Kidney (tissue), 14 donors: ENCODE data around the gene MYO9A. TPM values are rescaled to one million over a fixed set of nuclear protein-coding genes. Genes with fewer than 3 reads are reported as not detected.

ENCODE experiments used
- DNase-seq, 5 donors: peaks; one replicate each; pipeline ENCODE4 v3.0.0-alpha.2; 2013 to 2020
- FAIRE-seq: peaks from 2 replicates; lab custom pipeline; 2012; peaks lifted over from hg19 to GRCh38; lab: Jason Lieb, UNC
- H3K27ac ChIP-seq, 2 donors: one replicate each; pipeline ENCODE4 v1.7.0; 2013; ENCODE audit warnings: low read depth in 2 of 2, low read length in 2 of 2, inconsistent platforms in 1 of 2
- H3K27me3 ChIP-seq: one replicate; pipeline ENCODE4 v1.7.1; 2013; ENCODE audit warnings: low read length, inconsistent platforms; ENCODE audit not compliant: control insufficient read depth, insufficient read depth
- H3K36me3 ChIP-seq, 3 donors: one replicate each; pipeline versions ENCODE4 v1.7.0 to v1.7.1; 2013; ENCODE audit warnings: low read length in 3 of 3, control low read depth in 1 of 3, inconsistent platforms in 1 of 3; ENCODE audit not compliant: insufficient read depth in 3 of 3, control insufficient read depth in 2 of 3
- H3K4me1 ChIP-seq, 3 donors: one replicate each; pipeline versions ENCODE4 v1.7.0 to v1.7.1; 2013; ENCODE audit warnings: low read length in 3 of 3, inconsistent platforms in 1 of 3, low read depth in 1 of 3; ENCODE audit not compliant: control insufficient read depth in 2 of 3, insufficient read depth in 2 of 3
- H3K4me3 ChIP-seq, 3 donors: one replicate each; pipeline versions ENCODE4 v1.7.0 to v1.8.1; 2013; ENCODE audit warnings: low read length in 3 of 3, control low read depth in 1 of 3, inconsistent platforms in 1 of 3
- H3K9ac ChIP-seq, 3 donors: one replicate each; pipeline versions ENCODE4 v1.7.0 to v1.7.1; 2013; ENCODE audit warnings: low read length in 3 of 3, control low read depth in 1 of 3, inconsistent platforms in 1 of 3
- H3K9me3 ChIP-seq, 3 donors: one replicate each; pipeline versions ENCODE4 v1.7.0 to v1.7.1; 2013; ENCODE audit warnings: low read length in 3 of 3, control low read depth in 1 of 3, inconsistent platforms in 1 of 3; ENCODE audit not compliant: control insufficient read depth in 2 of 3, insufficient read depth in 1 of 3
- CTCF ChIP-seq: IDR thresholded peaks from 3 replicates; pipeline ENCODE4 v1.5.1; 2012; ENCODE audit warnings: mild to moderate bottlenecking, moderate library complexity, borderline replicate concordance; ENCODE audit not compliant: insufficient read depth; ENCODE audit errors: extremely low read depth
- intact Hi-C: fragments of 100-400 bp; cut with DNase I; formaldehyde crosslinking; loops from one replicate; pipeline ENCODE4 v1.11.1; 2022
- polyA plus RNA-seq: library from polyadenylated mRNA; stranded (reverse); fragments of 350-450 nt; fragmentation: Illumina TruSeq; extraction: RNeasy Lipid Tissue Mini Kit (QIAGEN cat#74804); gene quantifications from one replicate; pipeline ENCODE4 v1.2.3, GENCODE V29; 2014; ENCODE audit warnings: low read depth, low replicate concordance; ENCODE audit not compliant: insufficient read depth
- total RNA-seq: library from RNA; stranded (reverse); fragmentation: NEBNext Ultra II Directional; extraction: Animal tissue kit (Norgen Biotek cat#: 25700); gene quantifications from one replicate; pipeline ENCODE4 v1.2.1, GENCODE V29; 2021
- donor health status: control.
- donor health status: control.
- donor health status: control.
- donor health status: control.
- donor health status: control.
- donor health status: DM: yes; HTN: yes; CAD: no.
- donor health status: Normal renal cell carcinoma (clear cell type).

The MYO9A gene
- total and polyA plus RNA-seq, 2 donors from 2014 or later = 5.5 to 132 TPM

DNA sequence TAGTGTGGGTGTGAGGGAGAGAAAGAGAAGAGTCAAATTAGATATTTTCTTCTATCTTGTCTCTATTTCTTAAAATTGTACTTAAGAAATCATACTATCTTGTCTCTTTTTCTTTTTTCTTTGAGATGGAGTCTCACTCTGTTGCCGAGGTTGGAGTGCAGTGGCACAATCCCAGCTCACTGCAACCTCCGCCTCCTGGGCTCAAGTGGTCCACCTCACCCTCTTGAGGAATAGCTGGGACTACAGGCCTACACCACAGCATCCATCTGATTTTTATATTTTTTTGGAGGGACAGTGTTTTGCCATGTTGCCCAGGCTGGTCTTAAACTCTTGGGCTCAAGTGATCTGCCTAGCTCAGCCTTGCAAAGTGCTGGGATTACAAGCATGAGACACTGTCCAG, 104.2 kb downstream of the MYO9A start:
- intact Hi-C loops = no loop called here
- DNase-seq (no peak), FAIRE-seq (no peak)
- no peaks in the 10 kb centered on the region for H3K9me3 ChIP-seq
- TF ChIP-seq CTCF = no peak
- no peaks in the 10 kb centered on the region for H3K27me3 ChIP-seq
- H3K36me3 ChIP-seq = peaks cover 0 to 2% (median under 1%) of the 10 kb centered on the region in 3 donors
- no peak overlapping the region for H3K27ac ChIP-seq
- peaks cover 0 to under 1% (median 0%) of the 10 kb centered on the region in 3 donors for H3K4me1 ChIP-seq
- no peak overlapping the region for H3K9ac ChIP-seq
- H3K4me3 ChIP-seq = no peak overlapping the region

- no peak for TF ChIP-seq CTCF
- no peak overlapping the region for H3K27ac ChIP-seq
- intact Hi-C loops = no loop called here
Observed at GRCh38 chr15:72011302-72011942, 106.5 kb downstream of the MYO9A start.

DNA sequence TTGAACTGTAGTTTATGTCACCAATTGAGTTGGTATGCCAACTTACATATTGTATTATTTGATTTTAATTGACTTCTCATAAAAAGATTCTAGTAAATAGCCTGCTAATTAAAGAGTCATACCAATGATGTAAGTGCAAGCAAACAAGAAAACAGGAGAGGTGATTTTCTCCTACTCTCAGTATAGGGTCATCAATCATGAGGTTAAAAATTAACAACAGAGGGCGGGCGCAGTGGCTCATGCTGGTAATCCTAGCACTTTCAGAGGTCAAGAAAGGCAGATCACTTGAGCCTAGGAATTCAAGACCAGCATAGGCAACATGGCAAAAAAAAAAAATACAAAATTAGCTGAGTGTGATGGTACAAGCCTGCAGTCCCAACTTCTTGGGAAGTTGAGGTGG, 108.7 kb downstream of the MYO9A start:
- DNase-seq (peak in 4 of 5 donors; percentile 52 to 83 (median 73)), FAIRE-seq (peak; percentile 91)
- peaks cover 0 to 16% (median 6%) of the 10 kb centered on the region in 3 donors for H3K36me3 ChIP-seq
- TF ChIP-seq CTCF = no peak
- H3K27me3 ChIP-seq = no peaks in the 10 kb centered on the region
- H3K9me3 ChIP-seq = no peaks in the 10 kb centered on the region
- intact Hi-C loops = no loop called here
- H3K4me3 ChIP-seq = no peak overlapping the region
- H3K27ac ChIP-seq = peak overlapping the region in 1 of 2 donors; percentile 39
- no peak overlapping the region for H3K9ac ChIP-seq
- peaks cover 0 to 25% (median 0%) of the 10 kb centered on the region in 3 donors for H3K4me1 ChIP-seq

More at GRCh38 chr15:72011302-72011942, 106.5 kb downstream of the MYO9A start:
- Histone ChIP-seq H3K9me3 (no peaks in the 10 kb centered on the region), H3K4me1 (peaks cover 0 to 9% (median 0%) of the 10 kb centered on the region in 3 donors), H3K36me3 (peaks cover 0 to 8% (median 6%) of the 10 kb centered on the region in 3 donors), H3K9ac (no peak overlapping the region), H3K4me3 (no peak overlapping the region), H3K27me3 (no peaks in the 10 kb centered on the region)
- FAIRE-seq (no peak), DNase-seq (no peak)
